RWPE1 (cell line): ENCODE data around the gene PRPF6.

ENCODE experiments used
- CTCF ChIA-PET: fragments of 350-600 bp; sonication (Branson Sonifier 250); formaldehyde crosslinking; extraction: SDS; loops from one replicate; lab custom pipeline; 2021; lab: Yijun Ruan, JAX
- POLR2A ChIA-PET: fragments of 400-600 bp; formaldehyde crosslinking; extraction: SDS; loops from one replicate; lab custom pipeline; 2020; ENCODE audit warnings: antibody characterized with exemption; ENCODE audit not compliant: low non-redundant PET; lab: Yijun Ruan, JAX
- DNase-seq: peaks from one replicate; pipeline ENCODE4 v3.0.0; 2012; ENCODE audit warnings: low spot score
- H3K27ac ChIP-seq: fragments of 450-650 bp; 2 replicates; pipeline ENCODE4 v1.5.1; 2017
- CTCF ChIP-seq: fragments of 450-650 bp; conservative IDR thresholded peaks from 2 replicates; pipeline ENCODE4 v1.5.1; 2017; ENCODE audit warnings: low read depth, mild to moderate bottlenecking

Gene PRPF6

GRCh38 chr20:64056639-64056888 is 75.6 kb downstream of the PRPF6 start:
- ChIA-PET POLR2A (no interaction called here), CTCF (interaction anchor here (1.0 to 1.6 kb wide), 2 partner anchors 10 to 18 kb away, joined by 6 to 9 read pairs; no protein-coding TSS in a partner anchor)
- no peak for DNase-seq
- H3K27ac ChIP-seq, result no peak overlapping the region
- no peak for TF ChIP-seq CTCF

GRCh38 chr20:64056889-64057627 is 76.1 kb downstream of the PRPF6 start:
- DNase-seq, result no peak
- no peak overlapping the region for H3K27ac ChIP-seq
- no peak for TF ChIP-seq CTCF
- ChIA-PET POLR2A (no interaction called here), CTCF (interaction anchor here (0.6 to 6.5 kb wide), 16 partner anchors 8 to 523 kb away, joined by 3 to 98 read pairs (median 4); partner anchors contain the start of genes C20orf204, OPRL1, RGS19 and SOX18)

- CTCF ChIA-PET, result interaction anchor here (0.5 to 6.5 kb wide), 18 partner anchors 8 to 900 kb away, joined by 3 to 98 read pairs (median 4); partner anchors contain the start of genes C20orf204, OPRL1, RGS19 and SOX18
- TF ChIP-seq CTCF, result peak; percentile 99
- POLR2A ChIA-PET, result no interaction called here
- H3K27ac ChIP-seq, result no peak overlapping the region
- DNase-seq, result peak; percentile 92
These were observed 76.9 kb downstream of the PRPF6 start for GRCh38 chr20:64057628-64058498.

- ChIA-PET POLR2A (no interaction called here), CTCF (interaction anchor here (0.6 to 6.5 kb wide), 8 partner anchors 20 to 872 kb away, joined by 3 to 98 read pairs (median 5); partner anchors contain the start of genes C20orf204, OPRL1 and RGS19)
- no peak for DNase-seq
- no peak overlapping the region for H3K27ac ChIP-seq
- TF ChIP-seq CTCF, result no peak
These were observed 77.6 kb downstream of the PRPF6 start for GRCh38 chr20:64058536-64058935.

DNA sequence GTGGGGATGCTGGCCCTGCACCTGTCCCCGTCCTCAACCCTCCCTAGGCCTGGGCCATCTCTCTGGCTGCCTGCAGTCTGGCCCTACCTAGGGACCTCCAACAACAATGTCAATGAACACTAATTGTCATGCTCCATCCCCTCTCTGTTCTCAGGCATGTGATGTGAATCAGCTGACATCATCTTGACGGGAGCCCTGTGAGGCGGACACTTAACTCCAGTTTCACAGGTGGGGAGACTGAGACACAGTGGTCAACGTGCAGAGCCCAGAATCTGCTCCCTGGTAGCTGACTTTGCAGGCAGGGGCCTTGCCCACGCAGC is 81.3 kb downstream of the PRPF6 start:
- POLR2A ChIA-PET, result interaction anchor here (0.8 to 1.0 kb wide), 2 partner anchors 25 to 199 kb away, joined by 3 to 4 read pairs; no protein-coding TSS in a partner anchor
- DNase-seq, result no peak
- CTCF ChIA-PET, result interaction anchor here (1.0 to 6.5 kb wide), 3 partner anchors 12 to 24 kb away, joined by 4 to 98 read pairs (median 6); partner anchors contain the start of gene C20orf204
- H3K27ac ChIP-seq, result peak overlapping the region; percentile 83
- TF ChIP-seq CTCF, result no peak

DNA sequence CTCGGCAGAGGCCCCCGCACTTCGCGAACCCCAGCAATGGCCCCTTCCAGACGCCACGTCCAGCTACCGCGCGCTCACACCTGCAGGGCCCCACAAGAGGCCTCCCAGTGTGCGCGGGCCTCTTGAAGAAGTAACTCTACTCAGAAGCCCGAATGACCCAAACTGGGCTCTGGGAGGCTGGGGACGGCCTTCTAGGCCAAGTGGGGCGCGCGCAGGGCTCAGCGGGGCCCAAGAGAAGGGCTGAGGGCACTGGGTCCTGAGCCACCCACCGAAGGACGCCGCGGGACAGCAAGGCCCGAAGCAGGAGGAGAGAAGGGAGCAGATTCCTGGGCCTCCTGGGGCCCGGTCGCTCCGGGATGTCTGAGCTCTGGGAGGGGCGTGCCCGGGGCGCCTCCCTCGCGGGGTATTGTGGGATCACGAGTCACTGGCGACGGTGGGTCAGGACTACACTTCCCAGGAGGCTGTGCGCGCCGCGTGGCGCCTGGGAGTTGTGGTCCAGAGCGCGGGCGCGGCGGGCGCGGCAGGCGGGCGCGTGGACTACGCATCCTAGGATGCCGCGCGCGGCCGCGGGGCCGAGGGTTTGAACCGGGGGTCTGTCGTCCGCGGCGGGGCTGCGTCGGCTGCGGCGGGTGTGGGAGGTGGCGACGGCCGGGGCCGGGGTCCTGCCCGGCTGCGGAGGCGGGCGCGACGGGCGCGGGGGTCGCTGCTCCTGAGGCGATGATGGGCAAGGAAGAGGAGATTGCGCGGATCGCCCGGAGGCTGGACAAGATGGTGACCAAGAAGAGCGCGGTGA is 81.9 kb downstream of the PRPF6 start, which contains the start of gene TCEA2:
TSS of gene TCEA2 (plus strand) at position 603 of the 793 bp plus-strand sequence. CDS start at position 718, 115 bp downstream.
- no peak for TF ChIP-seq CTCF

More for the DNA sequence above, 81.9 kb downstream of the PRPF6 start, which contains the start of gene TCEA2:
- peak; percentile 99 for DNase-seq
- peak within 1 kb of the TSS; percentile 83 for H3K27ac ChIP-seq
- ChIA-PET CTCF (interaction anchor here (1.0 to 6.5 kb wide), 3 partner anchors 13 to 24 kb away, joined by 4 to 98 read pairs (median 6); partner anchors contain the start of gene C20orf204), POLR2A (interaction anchor here (0.6 to 1.0 kb wide), 6 partner anchors 10 to 199 kb away, joined by 3 to 8 read pairs (median 4); no protein-coding TSS in a partner anchor)
